Peyer's patch (tissue), 4 donors: ENCODE results near the gene GALNT12.

ENCODE experiments used
- POLR2A ChIP-seq, 2 donors: fragments of 450-650 bp; IDR thresholded peaks; one replicate each; pipeline ENCODE4 v1.5.1; 2017; ENCODE audit warnings: antibody characterized with exemption in 2 of 2, mild to moderate bottlenecking in 2 of 2, moderate library complexity in 2 of 2
- TF ChIP-seq, protein P1 (sequence below), 6 experiments: fragments of 450-650 bp in 4 of 6; fragments of 200-600 bp in 2 of 6; sonication (generic) in 1 of 6; IDR thresholded peaks; one replicate each; pipeline ENCODE4 v1.5.1; 2017 to 2019; ENCODE audit warnings: antibody characterized with exemption in 6 of 6, mild to moderate bottlenecking in 3 of 6, moderate library complexity in 1 of 6

DNA sequence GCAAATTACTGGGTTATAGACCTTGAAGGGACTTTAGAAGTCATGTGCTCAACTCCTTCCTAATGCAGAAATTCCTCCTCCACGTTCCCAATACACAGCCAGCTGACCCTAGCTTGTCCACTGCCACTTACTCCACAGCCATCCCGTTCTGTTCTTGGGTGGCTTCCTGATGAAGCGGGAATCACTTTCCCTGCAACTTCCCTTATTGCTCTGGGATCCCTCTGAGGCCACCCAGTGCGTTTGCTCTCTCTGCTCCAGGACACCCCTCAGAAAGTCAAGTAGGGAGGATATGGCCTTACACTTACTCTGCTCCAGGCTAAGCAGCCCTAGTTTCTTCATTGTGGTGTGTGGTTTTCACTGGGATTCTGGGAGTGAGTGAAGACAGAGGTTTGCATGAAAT lies 55.5 kb downstream of the GALNT12 start:
- TF ChIP-seq, protein P1, sequence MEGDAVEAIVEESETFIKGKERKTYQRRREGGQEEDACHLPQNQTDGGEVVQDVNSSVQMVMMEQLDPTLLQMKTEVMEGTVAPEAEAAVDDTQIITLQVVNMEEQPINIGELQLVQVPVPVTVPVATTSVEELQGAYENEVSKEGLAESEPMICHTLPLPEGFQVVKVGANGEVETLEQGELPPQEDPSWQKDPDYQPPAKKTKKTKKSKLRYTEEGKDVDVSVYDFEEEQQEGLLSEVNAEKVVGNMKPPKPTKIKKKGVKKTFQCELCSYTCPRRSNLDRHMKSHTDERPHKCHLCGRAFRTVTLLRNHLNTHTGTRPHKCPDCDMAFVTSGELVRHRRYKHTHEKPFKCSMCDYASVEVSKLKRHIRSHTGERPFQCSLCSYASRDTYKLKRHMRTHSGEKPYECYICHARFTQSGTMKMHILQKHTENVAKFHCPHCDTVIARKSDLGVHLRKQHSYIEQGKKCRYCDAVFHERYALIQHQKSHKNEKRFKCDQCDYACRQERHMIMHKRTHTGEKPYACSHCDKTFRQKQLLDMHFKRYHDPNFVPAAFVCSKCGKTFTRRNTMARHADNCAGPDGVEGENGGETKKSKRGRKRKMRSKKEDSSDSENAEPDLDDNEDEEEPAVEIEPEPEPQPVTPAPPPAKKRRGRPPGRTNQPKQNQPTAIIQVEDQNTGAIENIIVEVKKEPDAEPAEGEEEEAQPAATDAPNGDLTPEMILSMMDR (IDR thresholded peaks at IDR 0.05) = no peak
- TF ChIP-seq POLR2A (IDR thresholded peaks at IDR 0.05) = no peak
